Activated CD4-positive, alpha-beta T cell treated with anti-CD3 and anti-CD28 coated beads for 4 hours (primary cell): Measurements from ENCODE around the gene ZNF407.

ENCODE experiments used
- DNase-seq, 2 donors: peaks; one replicate each; pipeline ENCODE4 v3.0.0-alpha.2; 2020

The ZNF407 gene

GRCh38 chr18:74982946-74983635 lies 385.4 kb downstream of the ZNF407 start:
- no peak for DNase-seq

GRCh38 chr18:74989134-74989533 lies 391.5 kb downstream of the ZNF407 start:
- no peak for DNase-seq

- no peak for DNase-seq
Observed at GRCh38 chr18:74990563-74991081, 393.0 kb downstream of the ZNF407 start.

- DNase-seq: no peak
Observed at GRCh38 chr18:74994502-74995418, 397.1 kb downstream of the ZNF407 start.

- no peak for DNase-seq
Observed at GRCh38 chr18:74995419-74995736, 397.7 kb downstream of the ZNF407 start.

- DNase-seq: no peak
Observed at GRCh38 chr18:74996055-74996454, 398.4 kb downstream of the ZNF407 start.

- no peak for DNase-seq
Observed at GRCh38 chr18:74996996-74997395, 399.3 kb downstream of the ZNF407 start.

GRCh38 chr18:75000920-75001319 lies 403.2 kb downstream of the ZNF407 start:
- no peak for DNase-seq

- no peak for DNase-seq
Observed at GRCh38 chr18:75003039-75003438, 405.4 kb downstream of the ZNF407 start.

- DNase-seq: no peak
Observed at GRCh38 chr18:75003764-75004690, 406.4 kb downstream of the ZNF407 start.

- no peak for DNase-seq
Observed at GRCh38 chr18:75005626-75006025, 408.0 kb downstream of the ZNF407 start.

GRCh38 chr18:75008186-75008585 lies 410.5 kb downstream of the ZNF407 start:
- no peak for DNase-seq

- no peak for DNase-seq
Observed at GRCh38 chr18:75009296-75009695, 411.6 kb downstream of the ZNF407 start.

- no peak for DNase-seq
Observed at GRCh38 chr18:75009878-75010277, 412.2 kb downstream of the ZNF407 start.

GRCh38 chr18:75010278-75010677 lies 412.6 kb downstream of the ZNF407 start:
- no peak for DNase-seq

GRCh38 chr18:75010689-75011088 lies 413.0 kb downstream of the ZNF407 start:
- DNase-seq: no peak

- DNase-seq: no peak
Observed at GRCh38 chr18:75016025-75016717, 418.5 kb downstream of the ZNF407 start.

- no peak for DNase-seq
Observed at GRCh38 chr18:75023473-75023872, 425.8 kb downstream of the ZNF407 start.

GRCh38 chr18:75024871-75025270 lies 427.2 kb downstream of the ZNF407 start:
- DNase-seq: no peak

- DNase-seq: no peak
Observed at GRCh38 chr18:75025573-75025972, 427.9 kb downstream of the ZNF407 start.

- DNase-seq: peak; percentile 5 to 10
Observed at GRCh38 chr18:75029481-75029880, 431.8 kb downstream of the ZNF407 start.

GRCh38 chr18:75031717-75032317 lies 434.1 kb downstream of the ZNF407 start:
- DNase-seq: no peak
